BLaER1 treated with 17β-estradiol and CSF1 and Interleukin-3, amounts not matched to agents 10 nM and 100 nM (cell line): ENCODE measurements around the gene EIF2AK3.
"Not testable (repeated sequence)": the region's sequence is repeated elsewhere in the genome, so short reads cannot be mapped to it uniquely, and the experiment has no call there.

Experiments
- H3K27ac ChIP-seq, 11 experiments: shearing (Covaris generic); formaldehyde crosslinking; 2 replicates each; pipeline ENCODE4 v1.8.1; 2022
- H3K27me3 ChIP-seq, 11 experiments: shearing (Covaris generic); formaldehyde crosslinking; 2 replicates each; pipeline ENCODE4 v1.8.1; 2022
- H3K36me3 ChIP-seq, 11 experiments: shearing (Covaris generic); formaldehyde crosslinking; 2 replicates each; pipeline ENCODE4 v1.8.1; 2022
- H3K4me1 ChIP-seq, 10 experiments: shearing (Covaris generic); formaldehyde crosslinking; 2 replicates each; pipeline ENCODE4 v1.8.1; 2022
- H3K4me2 ChIP-seq, 11 experiments: shearing (Covaris generic); formaldehyde crosslinking; 2 replicates each; pipeline ENCODE4 v1.8.1; 2022
- H3K4me3 ChIP-seq, 10 experiments: shearing (Covaris generic); formaldehyde crosslinking; 2 replicates each; pipeline ENCODE4 v1.8.1; 2022
- H3K9ac ChIP-seq, 11 experiments: shearing (Covaris generic); formaldehyde crosslinking; 2 replicates each; pipeline ENCODE4 v1.8.1; 2022
- H3K9me3 ChIP-seq, 11 experiments: shearing (Covaris generic); formaldehyde crosslinking; replicated peaks in 1 of 11; 2 replicates each; pipeline ENCODE4 v1.8.1; 2022
- H4K20me1 ChIP-seq, 11 experiments: shearing (Covaris generic); formaldehyde crosslinking; 2 replicates each; pipeline ENCODE4 v1.8.1; 2022
- Cebpa-rat ChIP-seq, 11 experiments: shearing (Covaris generic); IDR thresholded peaks; 2 replicates each; pipeline ENCODE4 v1.8.1; 2022

Gene EIF2AK3

GRCh38 chr2:88658881-88659537 is 31.7 kb upstream of the EIF2AK3 start:
- no peaks in the 10 kb centered on the region for H3K4me1 ChIP-seq
- H3K9ac ChIP-seq, result no peak overlapping the region
- H3K4me3 ChIP-seq, result no peak overlapping the region
- no peaks in the 10 kb centered on the region for H3K27me3 ChIP-seq
- no peak overlapping the region for H3K27ac ChIP-seq
- H3K9me3 ChIP-seq, result peaks cover 0 to 11% (median 0%) of the 10 kb centered on the region in 11 experiments; a peak in 2 of 22 replicates
- H3K36me3 ChIP-seq, result no peaks in the 10 kb centered on the region
- H3K4me2 ChIP-seq, result no peak overlapping the region
- no peak for TF ChIP-seq Cebpa-rat (IDR thresholded peaks at IDR 0.05)
- no peaks in the 10 kb centered on the region for H4K20me1 ChIP-seq

- H3K4me3 ChIP-seq, result no peak overlapping the region
- peaks cover 0 to 4% (median 0%) of the 10 kb centered on the region in 11 experiments; a peak in 1 of 22 replicates for H3K9me3 ChIP-seq
- H4K20me1 ChIP-seq, result no peaks in the 10 kb centered on the region
- no peak overlapping the region for H3K4me2 ChIP-seq
- TF ChIP-seq Cebpa-rat (IDR thresholded peaks at IDR 0.05), result no peak
- H3K9ac ChIP-seq, result no peak overlapping the region
- H3K27ac ChIP-seq, result no peak overlapping the region
- H3K27me3 ChIP-seq, result no peaks in the 10 kb centered on the region
- no peaks in the 10 kb centered on the region for H3K4me1 ChIP-seq
- no peaks in the 10 kb centered on the region for H3K36me3 ChIP-seq
Observed at GRCh38 chr2:88658326-88658725, 31.1 kb upstream of the EIF2AK3 start.

- no peak overlapping the region for H3K4me2 ChIP-seq
- H4K20me1 ChIP-seq, result no peaks in the 10 kb centered on the region
- H3K9ac ChIP-seq, result no peak overlapping the region
- H3K27ac ChIP-seq, result no peak overlapping the region
- no peaks in the 10 kb centered on the region for H3K36me3 ChIP-seq
- H3K27me3 ChIP-seq, result no peaks in the 10 kb centered on the region
- TF ChIP-seq Cebpa-rat (IDR thresholded peaks at IDR 0.05), result no peak
- 0 out of 22 replicates have a peak, but pooled peaks cover 0 to 4% (median 0%) of the 10 kb centered on the region in 11 experiments for H3K9me3 ChIP-seq
- no peaks in the 10 kb centered on the region for H3K4me1 ChIP-seq
- H3K4me3 ChIP-seq, result no peak overlapping the region
Observed at GRCh38 chr2:88657131-88657530, 29.9 kb upstream of the EIF2AK3 start.

- 0 out of 22 replicates have a peak overlapping the region, but pooled peaks of 1 of the 11 experiments have one; percentile 10 for H3K4me2 ChIP-seq
- TF ChIP-seq Cebpa-rat (IDR thresholded peaks at IDR 0.05), result no peak
- no peaks in the 10 kb centered on the region for H4K20me1 ChIP-seq
- no peaks in the 10 kb centered on the region for H3K4me1 ChIP-seq
- H3K4me3 ChIP-seq, result no peak overlapping the region
- H3K9ac ChIP-seq, result no peak overlapping the region
- no peaks in the 10 kb centered on the region for H3K27me3 ChIP-seq
- no peak overlapping the region for H3K27ac ChIP-seq
- no peaks in the 10 kb centered on the region for H3K36me3 ChIP-seq
- 0 out of 22 replicates have a peak, but pooled peaks cover 0 to 4% (median 0%) of the 10 kb centered on the region in 11 experiments for H3K9me3 ChIP-seq
Observed at GRCh38 chr2:88656690-88657089, 29.4 kb upstream of the EIF2AK3 start.

GRCh38 chr2:88654714-88655113 is 27.4 kb upstream of the EIF2AK3 start:
- Histone ChIP-seq H3K27me3 (no peaks in the 10 kb centered on the region), H3K36me3 (no peaks in the 10 kb centered on the region), H3K4me1 (no peaks in the 10 kb centered on the region), H4K20me1 (no peaks in the 10 kb centered on the region), H3K4me2 (no peak overlapping the region), H3K27ac (no peak overlapping the region), H3K9ac (no peak overlapping the region), H3K4me3 (no peak overlapping the region), H3K9me3 (no peaks in the 10 kb centered on the region)
- 0 out of 22 replicates have a peak, but pooled peaks of 1 of the 11 experiments have one; percentile 28 for TF ChIP-seq Cebpa-rat (IDR thresholded peaks at IDR 0.05)

GRCh38 chr2:88651646-88652045 is 24.4 kb upstream of the EIF2AK3 start:
- no peak overlapping the region for H3K4me2 ChIP-seq
- H3K4me3 ChIP-seq, result no peak overlapping the region
- no peaks in the 10 kb centered on the region for H4K20me1 ChIP-seq
- H3K9ac ChIP-seq, result no peak overlapping the region
- no peaks in the 10 kb centered on the region for H3K9me3 ChIP-seq
- no peaks in the 10 kb centered on the region for H3K27me3 ChIP-seq
- no peak for TF ChIP-seq Cebpa-rat (IDR thresholded peaks at IDR 0.05)
- no peak overlapping the region for H3K27ac ChIP-seq
- no peaks in the 10 kb centered on the region for H3K36me3 ChIP-seq
- H3K4me1 ChIP-seq, result no peaks in the 10 kb centered on the region

GRCh38 chr2:88645291-88645882 is 18.1 kb upstream of the EIF2AK3 start:
- Histone ChIP-seq H3K27me3 (peaks cover 0 to 19% (median 0%) of the 10 kb centered on the region in 11 experiments; a peak in 6 of 22 replicates), H3K4me1 (peaks cover 0 to 21% (median 13%) of the 10 kb centered on the region in 10 experiments; a peak in 17 of 20 replicates), H3K9me3 (peaks cover 8 to 30% (median 24%) of the 10 kb centered on the region in 11 experiments)
- not testable (repeated sequence) for H3K4me3 ChIP-seq, H3K27ac ChIP-seq, H3K4me2 ChIP-seq, H3K9ac ChIP-seq, H3K36me3 ChIP-seq, H4K20me1 ChIP-seq

- no peak overlapping the region for H3K4me3 ChIP-seq
- no peak for TF ChIP-seq Cebpa-rat (IDR thresholded peaks at IDR 0.05)
- no peak overlapping the region for H3K9ac ChIP-seq
- no peak overlapping the region for H3K4me2 ChIP-seq
- no peaks in the 10 kb centered on the region for H4K20me1 ChIP-seq
- H3K4me1 ChIP-seq, result peaks cover 4 to 29% (median 15%) of the 10 kb centered on the region in 10 experiments; a peak in 17 of 20 replicates
- H3K36me3 ChIP-seq, result no peaks in the 10 kb centered on the region
- H3K27ac ChIP-seq, result no peak overlapping the region
- peaks cover 0 to 40% (median 0%) of the 10 kb centered on the region in 11 experiments; a peak in 6 of 22 replicates for H3K27me3 ChIP-seq
- peaks cover 25 to 51% (median 41%) of the 10 kb centered on the region in 11 experiments for H3K9me3 ChIP-seq
Observed at GRCh38 chr2:88642278-88642677, 15.0 kb upstream of the EIF2AK3 start.

GRCh38 chr2:88641330-88641729 is 14.1 kb upstream of the EIF2AK3 start:
- Histone ChIP-seq H3K4me3 (no peak overlapping the region), H4K20me1 (no peaks in the 10 kb centered on the region), H3K9me3 (peaks cover 25 to 51% (median 41%) of the 10 kb centered on the region in 11 experiments), H3K27ac (no peak overlapping the region), H3K4me1 (peaks cover 4 to 29% (median 15%) of the 10 kb centered on the region in 10 experiments; a peak in 17 of 20 replicates), H3K4me2 (peak overlapping the region in 9 of 11 experiments; percentile 31 to 81 (median 68); a peak in 17 of 22 replicates), H3K27me3 (peaks cover 0 to 50% (median 0%) of the 10 kb centered on the region in 11 experiments; a peak in 6 of 22 replicates), H3K36me3 (no peaks in the 10 kb centered on the region), H3K9ac (no peak overlapping the region)
- TF ChIP-seq Cebpa-rat (IDR thresholded peaks at IDR 0.05), result no peak
